H4 (cell line): ENCODE data around the gene VWF. TPM values are rescaled to one million over a fixed set of nuclear protein-coding genes. Genes with fewer than 3 reads are reported as not detected.

Experiments used
- DNase-seq: peaks from one replicate; pipeline ENCODE4 v3.0.0-alpha.2; 2015; ENCODE audit warnings: low spot score
- total RNA-seq: library from RNA; depleted of rRNA; stranded (reverse); fragments of >200 nt; shearing (Covaris generic); gene quantifications from 2 replicates; pipeline ENCODE4 v1.2.3, GENCODE V29; 2014

Gene VWF
- total RNA-seq, 1 experiment from 2014 or later = 0.23 TPM

DNA sequence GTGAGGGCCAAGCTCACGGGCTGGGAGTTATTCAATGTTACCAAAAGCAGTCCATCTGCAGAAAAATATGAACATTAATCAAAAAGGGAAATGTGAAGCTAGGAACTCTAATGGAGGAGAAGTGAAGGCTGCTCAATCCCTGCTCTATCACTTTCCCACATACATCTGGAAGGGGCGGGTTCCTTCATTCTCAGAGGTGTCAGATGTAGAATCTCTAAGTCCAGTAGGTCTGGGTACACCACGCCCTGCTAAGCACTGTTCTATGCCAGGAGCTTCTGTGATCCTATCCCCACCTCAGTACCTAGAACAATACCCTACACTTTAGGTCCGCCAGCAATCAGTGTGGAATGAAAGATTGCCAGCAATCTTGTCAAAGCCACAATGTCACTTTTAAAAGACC, 142.4 kb downstream of the VWF start:
- DNase-seq = no peak

DNA sequence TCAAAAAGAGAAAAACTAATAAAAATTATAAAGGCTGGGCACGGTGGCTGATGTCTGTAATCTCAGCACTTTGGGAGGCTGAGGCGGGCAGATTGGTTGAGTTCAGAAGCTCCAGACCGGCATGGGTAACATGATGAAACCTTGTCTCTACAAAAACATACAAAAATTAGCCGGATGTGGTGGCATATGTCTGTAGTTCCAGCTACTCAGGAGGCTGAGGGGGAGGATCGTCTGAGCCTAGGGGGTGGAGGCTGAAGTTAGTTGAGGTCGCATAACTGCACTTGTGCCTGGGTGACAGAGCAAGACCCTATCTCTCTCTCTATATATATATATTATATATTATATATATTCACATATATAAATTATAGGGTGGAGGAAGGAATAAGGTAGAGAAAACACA, 146.9 kb downstream of the VWF start:
- DNase-seq = no peak

DNA sequence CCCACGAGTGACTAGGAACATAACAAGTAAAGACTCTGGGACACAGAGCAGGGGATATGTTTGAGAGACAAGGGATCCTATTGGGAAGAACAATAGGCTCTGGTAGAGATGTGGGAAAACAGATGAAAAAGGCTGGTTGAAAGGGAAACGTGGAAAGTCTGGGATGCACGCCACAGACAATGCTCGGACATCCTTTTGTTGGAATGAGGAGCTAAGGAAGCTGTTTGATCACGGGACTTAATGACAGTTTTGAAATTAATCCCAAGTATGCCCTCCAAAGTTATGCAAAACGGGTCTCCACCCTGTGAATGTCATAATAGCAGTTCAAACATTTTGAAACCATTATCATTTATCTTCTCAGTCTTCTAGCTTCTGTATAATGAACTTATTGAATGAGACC, 147.8 kb downstream of the VWF start:
- no peak for DNase-seq

DNA sequence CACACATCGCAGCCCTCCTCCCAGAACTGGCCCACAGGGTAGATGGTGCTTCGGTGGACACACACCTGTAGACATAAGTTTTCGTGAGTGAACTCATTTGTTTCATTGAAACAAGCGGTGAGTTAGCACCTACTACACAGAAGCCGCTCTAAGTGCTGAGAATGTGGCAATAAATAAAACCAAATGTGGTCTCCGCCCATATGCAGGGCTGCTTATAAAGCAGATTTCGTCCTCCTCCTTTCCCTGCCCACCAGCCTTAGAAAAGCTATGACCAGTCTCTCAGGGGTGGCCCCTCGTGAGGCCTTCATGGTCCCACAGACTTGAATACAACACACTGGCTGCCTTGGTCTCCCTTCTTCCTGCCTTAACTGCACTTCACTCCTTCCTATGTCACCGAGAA, 148.3 kb downstream of the VWF start:
- no peak for DNase-seq

DNA sequence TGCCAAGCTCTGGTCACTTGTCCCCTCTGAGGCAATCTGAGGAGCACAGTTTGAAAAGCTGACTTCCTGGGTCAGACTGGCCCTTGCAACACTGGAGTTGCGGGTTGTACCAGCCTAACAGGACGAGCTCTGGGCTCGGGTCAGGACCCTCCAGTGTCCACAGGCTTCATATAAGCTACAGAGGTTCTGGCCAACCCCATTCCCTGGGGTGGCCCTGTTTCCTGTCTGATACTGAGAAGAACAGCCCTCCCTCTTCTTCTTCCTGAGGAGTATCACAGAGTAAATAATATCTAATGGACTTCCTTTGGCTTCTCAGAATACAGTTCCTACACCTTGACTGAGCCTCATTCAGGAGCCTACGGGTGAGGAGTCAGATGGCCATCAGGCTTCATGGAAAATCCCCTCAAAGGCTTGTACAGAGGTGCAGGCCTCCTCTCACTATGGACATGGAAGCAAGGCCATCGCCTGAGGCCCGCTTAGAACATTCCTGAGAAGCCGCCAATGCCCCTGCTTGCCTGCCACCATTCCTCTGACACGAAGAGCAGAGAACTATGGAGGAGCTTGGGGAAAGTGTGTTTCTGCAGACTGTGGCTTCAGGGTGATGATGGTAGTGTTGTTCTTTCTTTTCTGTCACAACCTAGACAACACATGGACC, 150.9 kb downstream of the VWF start:
- no peak for DNase-seq

DNA sequence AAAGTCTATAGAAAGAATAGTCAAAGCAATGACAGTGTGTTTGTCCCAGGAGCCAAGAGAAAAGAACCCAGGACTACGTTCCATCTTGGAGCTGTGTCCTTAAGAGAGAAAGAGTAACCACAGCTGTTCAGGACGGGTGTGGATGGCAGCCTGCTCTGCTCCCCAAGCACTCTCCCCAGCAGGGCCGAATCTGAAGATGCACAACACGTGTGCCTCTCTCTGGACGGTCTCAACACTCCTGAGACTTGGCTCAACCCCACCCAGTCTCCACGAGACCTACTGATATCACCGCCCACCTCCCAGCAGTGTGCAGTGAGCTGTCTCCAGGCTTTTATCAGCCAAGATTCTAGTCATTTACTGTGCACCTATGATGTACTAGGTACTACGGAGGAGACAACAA, 152.1 kb downstream of the VWF start:
- no peak for DNase-seq

DNA sequence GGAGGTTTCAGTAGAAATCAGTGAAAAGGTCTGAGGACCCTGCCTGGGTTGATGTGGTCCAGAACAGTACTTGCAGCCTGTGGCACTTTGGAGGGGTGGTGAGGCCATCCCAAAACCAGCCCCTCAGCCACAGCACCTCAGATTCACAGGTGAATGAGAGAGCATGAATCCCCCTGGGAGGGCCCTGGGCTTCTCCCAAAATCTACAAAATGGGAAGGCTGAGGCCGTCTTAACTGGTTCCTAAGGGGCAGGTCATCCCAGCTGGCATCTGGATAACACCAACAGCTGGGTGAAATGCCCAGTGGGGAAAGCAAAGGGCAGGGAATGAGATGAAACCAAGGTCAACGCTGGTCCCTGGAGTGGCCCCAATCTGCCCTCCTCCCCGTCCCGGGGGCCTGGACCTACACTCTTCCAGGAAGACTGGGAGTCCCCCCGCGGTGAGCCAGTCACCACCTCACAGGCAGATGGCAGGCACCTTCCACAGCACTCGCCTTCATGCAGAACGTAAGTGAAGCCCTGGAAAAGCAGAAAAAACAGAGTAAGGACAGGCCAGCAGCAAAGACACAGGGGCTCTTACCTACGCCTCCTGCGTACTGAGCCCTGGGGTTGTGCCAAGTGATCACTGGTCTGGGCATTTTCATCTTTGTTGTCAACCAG, 153.1 kb downstream of the VWF start:
- no peak for DNase-seq

DNA sequence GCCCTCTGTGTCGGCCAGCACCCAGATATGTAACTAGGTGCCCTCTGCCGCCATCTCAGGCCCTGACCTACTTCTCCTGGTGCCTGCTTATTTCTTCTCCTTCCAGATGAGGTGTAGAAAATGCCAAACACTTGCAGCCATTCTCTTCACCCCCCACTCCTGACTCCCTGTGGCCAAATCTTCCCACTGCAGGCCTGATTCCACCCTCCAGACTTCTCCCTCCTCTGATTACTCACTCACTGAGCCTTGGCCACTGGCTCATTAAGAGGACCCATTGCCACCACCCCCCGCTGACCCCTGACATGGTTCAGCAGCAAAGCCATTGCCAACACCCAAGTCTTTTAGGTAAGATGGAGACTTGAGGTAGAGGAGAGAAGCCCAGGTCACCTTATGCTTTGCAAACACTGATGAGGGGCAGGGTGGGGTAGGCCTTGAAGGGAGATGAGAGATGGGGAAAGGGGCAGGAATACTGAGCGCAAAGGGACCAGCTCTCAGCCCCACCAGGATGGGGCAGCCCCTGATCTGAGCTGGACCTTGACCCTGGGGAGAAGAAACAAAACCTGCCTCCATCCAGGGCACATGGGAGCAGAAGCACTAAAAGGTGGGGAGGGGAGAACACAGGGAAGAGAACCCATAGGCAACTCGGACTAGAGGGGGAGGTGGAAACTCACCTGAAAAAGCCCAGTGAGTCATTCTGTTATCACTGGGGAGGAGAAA, 154.3 kb downstream of the VWF start:
- DNase-seq = no peak

DNA sequence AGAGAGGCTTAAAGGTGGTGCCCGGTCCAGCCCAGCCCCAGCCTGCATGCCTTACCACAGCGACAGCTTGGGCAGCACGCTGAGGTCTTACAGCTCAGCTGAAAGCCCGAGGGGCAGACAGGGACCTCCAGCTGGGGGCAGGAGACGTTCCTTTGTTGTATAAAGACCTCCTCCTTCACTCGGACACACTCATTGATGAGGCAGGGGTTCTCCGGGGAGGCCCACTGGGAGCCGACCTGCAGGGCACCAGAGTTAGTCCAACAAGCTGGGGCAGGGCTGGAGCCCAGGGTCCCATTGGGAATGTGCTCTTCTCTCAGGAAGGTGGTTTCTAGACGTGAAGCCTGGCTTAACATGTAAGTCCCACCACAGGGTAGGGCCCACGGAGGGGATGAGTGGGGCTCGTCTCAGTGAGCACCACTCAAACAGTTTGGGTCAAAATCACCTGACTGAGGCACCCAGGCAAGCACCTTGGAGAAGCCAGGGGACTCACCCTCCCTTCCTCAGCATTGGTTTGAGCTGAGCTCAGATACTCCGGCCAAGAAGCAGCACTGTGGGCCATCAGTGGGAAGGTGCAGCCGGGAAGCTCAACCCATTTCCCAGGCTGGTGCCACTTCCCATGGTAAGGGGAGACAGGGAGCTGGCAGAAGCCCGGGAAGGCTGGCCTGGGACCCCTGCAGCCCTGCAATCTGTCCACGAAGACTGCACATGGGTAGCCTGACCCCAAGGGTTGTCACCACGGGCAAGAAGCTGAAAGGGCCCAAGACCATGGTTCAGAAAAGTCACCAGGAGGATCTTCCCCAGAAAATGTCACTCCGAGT, 155.1 kb downstream of the VWF start:
- no peak for DNase-seq

DNA sequence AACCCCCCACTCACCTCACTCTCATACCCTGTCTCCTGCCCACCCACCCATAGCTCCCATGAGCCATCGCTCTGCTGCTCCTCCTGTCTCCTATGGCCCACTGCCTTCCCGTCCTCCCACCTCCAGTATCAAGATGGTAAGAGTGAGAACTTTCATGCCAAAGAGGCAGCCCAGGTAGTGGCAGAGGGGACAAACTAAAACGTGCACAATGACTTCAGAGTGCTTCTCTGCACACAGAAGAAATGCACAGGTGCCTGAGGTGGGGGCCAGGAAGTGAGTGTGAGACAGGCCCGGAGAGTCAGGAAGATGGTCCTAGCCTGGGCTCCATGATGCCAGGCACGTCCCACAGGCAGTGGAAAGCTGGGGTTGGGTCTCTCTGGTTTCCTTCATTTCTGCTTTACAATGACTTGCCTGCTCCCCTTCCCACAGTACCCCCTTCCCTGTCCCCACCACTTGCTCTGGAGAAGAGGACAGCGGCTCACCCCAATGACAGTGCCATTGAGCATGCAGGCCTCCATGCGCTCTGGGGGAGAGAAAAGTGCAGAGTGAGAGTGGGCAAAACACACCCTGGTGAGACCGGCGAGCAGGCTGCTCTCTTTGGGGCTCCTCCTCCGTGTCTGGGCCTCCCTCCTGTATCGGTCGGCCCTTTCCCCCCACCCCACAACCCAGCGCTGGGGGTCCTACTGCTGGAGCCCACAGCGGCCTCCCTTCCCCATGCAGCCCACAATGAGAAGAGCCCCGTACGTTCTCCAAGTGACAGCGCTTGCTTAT, 156.6 kb downstream of the VWF start:
- no peak for DNase-seq

DNA sequence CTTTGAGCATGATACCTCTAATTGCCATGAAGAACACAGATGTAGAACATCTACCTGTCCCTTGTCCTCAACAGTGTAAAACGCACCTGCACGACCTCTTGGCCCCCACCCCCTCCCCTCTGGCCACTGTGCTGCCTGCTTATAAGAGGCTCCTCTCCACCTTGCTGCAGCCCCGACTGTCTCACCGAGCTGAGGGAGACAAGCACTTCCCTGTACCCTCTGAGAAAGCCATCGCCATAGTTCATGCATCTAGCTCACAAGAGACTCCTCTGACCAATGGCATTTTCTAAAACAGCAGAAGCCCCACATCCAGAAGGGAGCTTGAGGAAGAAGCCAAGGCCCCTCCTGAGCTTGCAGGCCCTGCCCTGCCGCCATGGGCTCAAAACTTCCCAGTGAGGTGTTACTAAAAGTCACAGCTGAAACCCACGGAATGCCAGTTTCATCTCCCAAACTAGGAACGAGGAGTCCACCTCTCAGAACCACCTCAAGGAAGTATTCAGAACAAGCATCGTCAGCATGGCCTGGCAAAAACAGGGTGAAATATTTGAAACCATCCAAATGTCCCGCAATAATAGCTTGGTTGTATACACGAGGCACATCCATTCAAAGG, 157.9 kb downstream of the VWF start:
- no peak for DNase-seq

DNA sequence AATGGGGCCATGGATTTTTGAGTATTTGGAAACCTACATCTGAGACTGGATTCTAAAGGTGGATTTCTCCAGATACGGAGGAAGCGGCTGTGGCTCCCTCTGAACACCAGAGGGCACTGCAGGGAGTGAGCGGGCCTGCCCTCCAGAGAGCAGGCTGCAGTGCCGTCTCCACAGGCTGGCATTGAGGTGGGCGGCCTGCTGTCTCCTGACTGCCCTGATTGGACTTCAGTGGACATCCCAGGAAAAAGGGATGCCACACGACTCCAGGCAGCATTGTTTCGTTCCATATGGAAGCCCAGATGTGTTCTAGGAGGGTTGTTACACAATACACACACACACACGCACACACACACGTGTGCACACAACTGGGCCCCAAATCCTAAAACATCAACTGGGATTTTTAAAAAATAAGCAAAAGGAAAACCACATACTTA, 158.5 kb downstream of the VWF start:
- peak; percentile 63 for DNase-seq

DNA sequence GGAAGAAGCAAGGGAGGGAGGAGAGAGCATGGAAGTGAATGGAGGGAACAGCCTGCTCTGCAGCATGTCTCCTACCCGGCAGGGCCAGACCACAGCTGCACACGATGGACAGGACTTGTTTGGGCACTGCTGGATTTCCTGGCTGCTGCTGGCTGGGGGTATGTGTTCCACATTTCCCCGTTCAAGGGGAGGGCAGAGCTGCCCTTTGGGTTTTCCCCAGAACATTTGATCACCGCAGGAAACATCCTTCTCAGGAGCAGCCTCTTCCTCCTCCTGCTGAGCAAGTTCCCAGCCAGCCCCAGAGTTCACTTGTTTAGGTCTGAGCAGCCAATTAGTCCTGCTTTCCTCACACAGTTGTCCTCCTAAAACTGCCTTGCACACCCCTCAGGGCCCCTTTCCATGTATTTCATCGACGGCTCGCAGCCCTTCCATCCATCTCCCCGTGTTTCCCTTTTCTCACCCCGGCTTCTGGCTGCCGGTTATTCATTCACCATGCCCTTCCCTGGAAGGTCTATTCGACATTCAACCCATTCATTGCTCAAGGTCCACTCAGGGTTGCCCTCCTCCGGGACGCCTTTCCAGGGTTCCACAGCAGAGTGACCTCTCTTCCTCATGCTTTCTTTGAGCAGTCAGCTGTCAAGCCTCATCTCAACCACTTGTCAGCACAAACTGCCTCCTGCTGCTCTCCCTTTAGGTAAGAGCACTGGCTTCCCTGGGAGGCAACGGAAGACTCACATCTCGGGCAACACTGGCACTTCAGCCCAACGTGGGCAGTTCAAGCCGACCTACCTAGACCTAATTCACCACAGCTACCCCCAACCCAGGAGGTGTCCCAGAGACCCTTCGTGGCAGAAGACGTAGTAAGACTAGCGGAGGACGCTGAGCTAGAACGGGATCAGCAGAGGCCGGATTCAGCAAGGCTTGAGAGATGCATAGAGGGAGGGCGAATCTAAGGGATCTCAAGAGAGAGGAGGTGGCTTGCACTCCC, 159.3 kb downstream of the VWF start:
- no peak for DNase-seq

DNA sequence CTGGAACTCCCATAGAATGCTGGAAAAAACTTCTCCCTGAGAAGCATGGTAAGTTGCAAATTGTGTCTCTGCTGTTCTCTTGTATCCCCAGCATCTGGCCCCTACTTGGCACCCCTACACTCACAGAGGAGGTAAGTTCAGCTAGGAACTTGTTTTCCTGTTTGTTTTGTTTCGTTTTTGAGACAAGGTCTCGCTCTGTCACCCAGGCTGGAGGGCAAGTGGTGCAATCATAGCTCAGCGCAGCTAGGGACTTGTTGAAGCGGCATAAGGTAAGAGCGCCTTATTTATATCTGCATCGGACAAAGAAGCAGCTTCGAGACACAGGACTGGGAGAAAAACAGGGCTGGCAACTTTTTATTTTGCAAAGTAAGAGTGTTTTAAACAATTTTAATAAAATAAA, 161.0 kb downstream of the VWF start:
- DNase-seq = no peak

DNA sequence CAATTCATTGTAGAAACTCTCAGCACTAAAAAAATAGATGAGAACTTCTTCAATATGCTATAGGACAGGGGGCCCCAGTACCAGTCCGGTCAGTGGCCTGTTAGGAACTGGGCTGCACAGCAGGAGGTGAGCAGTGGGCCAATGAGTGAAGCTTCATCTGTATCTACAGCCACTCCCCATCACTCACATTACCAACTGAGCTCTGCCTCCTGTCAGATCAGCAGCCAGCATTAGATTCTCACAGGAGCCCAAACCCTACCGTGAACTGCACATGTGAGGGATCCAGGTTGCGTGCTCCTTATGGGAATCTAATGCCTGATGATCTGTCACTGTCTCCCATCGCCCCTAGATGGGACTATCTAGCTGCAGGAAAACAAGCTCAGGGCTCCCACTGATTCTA, 163.7 kb downstream of the VWF start:
- DNase-seq = no peak

DNA sequence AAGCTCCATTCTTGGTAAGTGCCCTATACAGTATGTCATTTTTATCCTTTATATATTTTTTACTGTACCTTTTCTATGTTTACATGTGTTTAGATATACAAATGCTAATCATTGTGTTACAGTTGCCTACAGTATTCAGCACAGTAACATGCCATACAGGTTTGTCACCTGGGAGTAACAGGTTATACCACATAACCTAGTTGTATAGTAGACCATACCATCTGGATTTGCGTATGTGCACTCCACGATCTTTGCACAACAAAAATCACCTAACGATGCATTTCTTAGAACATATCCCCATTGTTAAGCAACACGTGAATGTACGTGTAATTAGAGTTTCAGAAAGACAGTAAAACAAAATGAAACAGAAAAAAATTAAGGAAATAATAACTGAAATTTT, 167.5 kb downstream of the VWF start:
- no peak for DNase-seq

DNA sequence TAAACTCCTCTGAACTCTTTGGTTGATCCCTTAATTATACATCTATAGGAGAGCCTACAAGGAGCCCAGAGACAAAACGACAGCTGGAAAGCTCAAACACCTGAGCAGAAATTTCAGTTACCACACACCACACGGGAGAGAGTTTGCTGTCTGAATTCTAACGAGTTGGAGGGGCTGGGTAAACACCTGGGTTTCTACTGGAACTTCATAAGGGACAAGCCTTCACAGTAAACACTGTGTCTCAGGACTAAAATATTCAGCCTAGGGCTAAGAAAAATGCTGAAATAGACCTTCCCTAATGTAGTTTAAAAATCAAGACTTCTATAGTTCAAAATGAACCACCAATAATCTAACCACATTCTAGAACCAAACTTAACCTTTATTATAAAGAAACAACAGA, 169.8 kb downstream of the VWF start:
- DNase-seq = no peak

DNA sequence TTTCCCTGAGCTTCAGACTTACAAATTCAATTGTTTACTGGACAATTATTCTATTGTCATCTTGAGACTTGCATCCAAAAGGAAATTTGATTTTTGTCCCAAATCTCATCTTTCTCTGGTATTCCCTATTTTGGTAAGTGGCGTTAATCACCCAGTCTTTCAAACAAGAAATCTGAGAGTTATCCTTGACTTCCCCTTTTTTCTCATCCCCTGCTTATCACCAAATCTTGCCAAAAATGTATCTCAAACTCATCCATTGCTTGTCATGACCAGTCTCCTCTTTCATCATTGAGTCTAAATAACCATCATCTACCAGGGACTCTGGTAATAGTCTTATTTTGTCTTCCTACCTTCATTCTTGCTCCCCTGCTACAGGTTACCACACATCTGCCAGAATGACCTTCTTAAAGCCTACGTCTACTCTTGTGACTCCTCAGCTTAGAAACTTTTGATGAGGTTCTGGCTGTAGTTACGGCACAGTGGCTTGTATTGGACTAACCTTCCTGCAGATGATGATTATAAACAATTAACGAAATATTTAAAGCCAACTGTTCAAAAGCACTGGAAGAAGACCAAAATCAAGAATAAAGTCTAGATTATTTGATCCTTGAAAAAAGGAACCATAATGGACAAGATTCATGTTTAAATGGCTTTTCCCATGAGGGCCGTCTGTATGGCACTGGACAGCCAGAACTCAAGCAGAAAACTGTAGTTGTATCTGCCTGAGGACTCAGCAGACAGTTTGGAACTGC, 170.5 kb downstream of the VWF start:
- DNase-seq = no peak

DNA sequence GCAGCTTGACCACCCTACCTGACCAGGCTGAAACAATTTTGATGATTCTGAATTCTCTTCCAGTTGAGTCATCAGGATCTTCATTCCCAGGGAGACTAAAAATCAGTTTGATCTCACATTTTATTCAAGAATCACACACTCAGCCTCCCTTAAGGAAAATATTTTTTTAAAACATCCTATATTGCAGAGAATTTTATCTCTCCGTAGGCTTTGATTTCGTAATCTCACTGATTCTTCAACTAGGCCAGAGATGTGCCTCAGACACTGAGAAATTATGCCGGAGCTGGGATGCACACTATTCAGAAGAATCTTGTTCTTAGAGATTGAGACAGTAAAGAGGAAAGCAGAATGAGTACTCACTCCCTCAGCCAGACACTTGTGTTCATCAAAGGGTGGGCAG, 172.4 kb downstream of the VWF start:
- DNase-seq = no peak
